ENCODE data around the gene NEK7.

- TF ChIP-seq CTCF (IDR thresholded peaks at IDR 0.05) (no peak), POLR2A (IDR thresholded peaks at IDR 0.05) (no peak)
Measured at GRCh38 chr1:198160946-198161614, 4.3 kb downstream of the NEK7 start.

Measured in lower leg skin (tissue), 3 donors.